H1 (cell line): ENCODE measurements around the gene HS1BP3. TPM values are rescaled to one million over a fixed set of nuclear protein-coding genes. Genes with fewer than 3 reads are reported as not detected.

Experiments
- BRCA1 ChIP-seq: IDR thresholded peaks from 2 replicates; pipeline ENCODE4 v1.6.1; 2012; ENCODE audit warnings: low read depth, low read length, improper control_type of control experiment
- GABPA ChIP-seq: IDR thresholded peaks from 2 replicates; pipeline ENCODE4 v1.6.1; 2011; ENCODE audit warnings: mild to moderate bottlenecking, low read length, moderate library complexity, borderline replicate concordance; ENCODE audit not compliant: insufficient read depth
- KDM5A ChIP-seq: fragments of 200-600 bp; IDR thresholded peaks from 2 replicates; pipeline ENCODE4 v1.7.1; 2012; ENCODE audit warnings: mild to moderate bottlenecking, low read length, inconsistent platforms, mixed read lengths
- PHF8 ChIP-seq: fragments of 200-600 bp; sonication (generic); conservative IDR thresholded peaks from 2 replicates; pipeline ENCODE4 v1.7.1; 2012; ENCODE audit warnings: low read depth, mild to moderate bottlenecking, inconsistent platforms, low read length, moderate library complexity
- USF2 ChIP-seq: IDR thresholded peaks from 2 replicates; pipeline ENCODE4 v1.6.1; 2011; ENCODE audit warnings: low read length, improper control_type of control experiment
- polyA plus RNA-seq, 7 experiments: library from polyadenylated mRNA; depleted of rRNA in 3 of 7; stranded (reverse) in 5 of 7; unstranded in 2 of 7; fragments of >200 nt in 5 of 7; fragments of 200-250 nt in 2 of 7; gene quantifications; 1 replicate in 5 of 7; 2 replicates in 1 of 7; 4 replicates in 1 of 7; pipeline versions ENCODE4 v1.2.1 to v1.2.3, GENCODE V29; 2011 to 2013; ENCODE audit warnings: missing spikeins in 2 of 7, mixed read lengths in 2 of 7
- total RNA-seq: library from RNA; stranded (reverse); fragmentation: NEBNext Ultra II Directional; extraction: Animal tissue kit (Norgen Biotek cat#: 25700); gene quantifications from 2 replicates; pipeline ENCODE4 v1.2.1, GENCODE V29; 2021
- TF ChIP-seq, protein P1 (sequence below): fragments of 300-600 bp; sonication (generic); IDR thresholded peaks from 2 replicates; pipeline ENCODE4 v1.7.1; 2012; ENCODE audit warnings: low read length, moderate library complexity, mild to moderate bottlenecking, inconsistent platforms; ENCODE audit not compliant: insufficient replicate concordance
- TF ChIP-seq, protein P2 (sequence below): IDR thresholded peaks from 2 replicates; pipeline ENCODE4 v1.6.1; 2012; ENCODE audit warnings: inconsistent platforms

HS1BP3 gene
- total and polyA plus RNA-seq, 2 of the 8 experiments (the other 6 are each of a cell fraction or from before 2014, with no cell fraction given), result 11.1 to 11.3 TPM

GRCh38 chr2:20592106-20593071 lies 58.5 kb downstream of the HS1BP3 start (continued):
- TF ChIP-seq, protein P1, sequence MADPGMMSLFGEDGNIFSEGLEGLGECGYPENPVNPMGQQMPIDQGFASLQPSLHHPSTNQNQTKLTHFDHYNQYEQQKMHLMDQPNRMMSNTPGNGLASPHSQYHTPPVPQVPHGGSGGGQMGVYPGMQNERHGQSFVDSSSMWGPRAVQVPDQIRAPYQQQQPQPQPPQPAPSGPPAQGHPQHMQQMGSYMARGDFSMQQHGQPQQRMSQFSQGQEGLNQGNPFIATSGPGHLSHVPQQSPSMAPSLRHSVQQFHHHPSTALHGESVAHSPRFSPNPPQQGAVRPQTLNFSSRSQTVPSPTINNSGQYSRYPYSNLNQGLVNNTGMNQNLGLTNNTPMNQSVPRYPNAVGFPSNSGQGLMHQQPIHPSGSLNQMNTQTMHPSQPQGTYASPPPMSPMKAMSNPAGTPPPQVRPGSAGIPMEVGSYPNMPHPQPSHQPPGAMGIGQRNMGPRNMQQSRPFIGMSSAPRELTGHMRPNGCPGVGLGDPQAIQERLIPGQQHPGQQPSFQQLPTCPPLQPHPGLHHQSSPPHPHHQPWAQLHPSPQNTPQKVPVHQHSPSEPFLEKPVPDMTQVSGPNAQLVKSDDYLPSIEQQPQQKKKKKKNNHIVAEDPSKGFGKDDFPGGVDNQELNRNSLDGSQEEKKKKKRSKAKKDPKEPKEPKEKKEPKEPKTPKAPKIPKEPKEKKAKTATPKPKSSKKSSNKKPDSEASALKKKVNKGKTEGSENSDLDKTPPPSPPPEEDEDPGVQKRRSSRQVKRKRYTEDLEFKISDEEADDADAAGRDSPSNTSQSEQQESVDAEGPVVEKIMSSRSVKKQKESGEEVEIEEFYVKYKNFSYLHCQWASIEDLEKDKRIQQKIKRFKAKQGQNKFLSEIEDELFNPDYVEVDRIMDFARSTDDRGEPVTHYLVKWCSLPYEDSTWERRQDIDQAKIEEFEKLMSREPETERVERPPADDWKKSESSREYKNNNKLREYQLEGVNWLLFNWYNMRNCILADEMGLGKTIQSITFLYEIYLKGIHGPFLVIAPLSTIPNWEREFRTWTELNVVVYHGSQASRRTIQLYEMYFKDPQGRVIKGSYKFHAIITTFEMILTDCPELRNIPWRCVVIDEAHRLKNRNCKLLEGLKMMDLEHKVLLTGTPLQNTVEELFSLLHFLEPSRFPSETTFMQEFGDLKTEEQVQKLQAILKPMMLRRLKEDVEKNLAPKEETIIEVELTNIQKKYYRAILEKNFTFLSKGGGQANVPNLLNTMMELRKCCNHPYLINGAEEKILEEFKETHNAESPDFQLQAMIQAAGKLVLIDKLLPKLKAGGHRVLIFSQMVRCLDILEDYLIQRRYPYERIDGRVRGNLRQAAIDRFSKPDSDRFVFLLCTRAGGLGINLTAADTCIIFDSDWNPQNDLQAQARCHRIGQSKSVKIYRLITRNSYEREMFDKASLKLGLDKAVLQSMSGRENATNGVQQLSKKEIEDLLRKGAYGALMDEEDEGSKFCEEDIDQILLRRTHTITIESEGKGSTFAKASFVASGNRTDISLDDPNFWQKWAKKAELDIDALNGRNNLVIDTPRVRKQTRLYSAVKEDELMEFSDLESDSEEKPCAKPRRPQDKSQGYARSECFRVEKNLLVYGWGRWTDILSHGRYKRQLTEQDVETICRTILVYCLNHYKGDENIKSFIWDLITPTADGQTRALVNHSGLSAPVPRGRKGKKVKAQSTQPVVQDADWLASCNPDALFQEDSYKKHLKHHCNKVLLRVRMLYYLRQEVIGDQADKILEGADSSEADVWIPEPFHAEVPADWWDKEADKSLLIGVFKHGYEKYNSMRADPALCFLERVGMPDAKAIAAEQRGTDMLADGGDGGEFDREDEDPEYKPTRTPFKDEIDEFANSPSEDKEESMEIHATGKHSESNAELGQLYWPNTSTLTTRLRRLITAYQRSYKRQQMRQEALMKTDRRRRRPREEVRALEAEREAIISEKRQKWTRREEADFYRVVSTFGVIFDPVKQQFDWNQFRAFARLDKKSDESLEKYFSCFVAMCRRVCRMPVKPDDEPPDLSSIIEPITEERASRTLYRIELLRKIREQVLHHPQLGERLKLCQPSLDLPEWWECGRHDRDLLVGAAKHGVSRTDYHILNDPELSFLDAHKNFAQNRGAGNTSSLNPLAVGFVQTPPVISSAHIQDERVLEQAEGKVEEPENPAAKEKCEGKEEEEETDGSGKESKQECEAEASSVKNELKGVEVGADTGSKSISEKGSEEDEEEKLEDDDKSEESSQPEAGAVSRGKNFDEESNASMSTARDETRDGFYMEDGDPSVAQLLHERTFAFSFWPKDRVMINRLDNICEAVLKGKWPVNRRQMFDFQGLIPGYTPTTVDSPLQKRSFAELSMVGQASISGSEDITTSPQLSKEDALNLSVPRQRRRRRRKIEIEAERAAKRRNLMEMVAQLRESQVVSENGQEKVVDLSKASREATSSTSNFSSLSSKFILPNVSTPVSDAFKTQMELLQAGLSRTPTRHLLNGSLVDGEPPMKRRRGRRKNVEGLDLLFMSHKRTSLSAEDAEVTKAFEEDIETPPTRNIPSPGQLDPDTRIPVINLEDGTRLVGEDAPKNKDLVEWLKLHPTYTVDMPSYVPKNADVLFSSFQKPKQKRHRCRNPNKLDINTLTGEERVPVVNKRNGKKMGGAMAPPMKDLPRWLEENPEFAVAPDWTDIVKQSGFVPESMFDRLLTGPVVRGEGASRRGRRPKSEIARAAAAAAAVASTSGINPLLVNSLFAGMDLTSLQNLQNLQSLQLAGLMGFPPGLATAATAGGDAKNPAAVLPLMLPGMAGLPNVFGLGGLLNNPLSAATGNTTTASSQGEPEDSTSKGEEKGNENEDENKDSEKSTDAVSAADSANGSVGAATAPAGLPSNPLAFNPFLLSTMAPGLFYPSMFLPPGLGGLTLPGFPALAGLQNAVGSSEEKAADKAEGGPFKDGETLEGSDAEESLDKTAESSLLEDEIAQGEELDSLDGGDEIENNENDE, result no peak
- TF ChIP-seq BRCA1 (no peak), PHF8 (no peak), USF2 (no peak), KDM5A (no peak), GABPA (no peak)
- TF ChIP-seq, protein P2, sequence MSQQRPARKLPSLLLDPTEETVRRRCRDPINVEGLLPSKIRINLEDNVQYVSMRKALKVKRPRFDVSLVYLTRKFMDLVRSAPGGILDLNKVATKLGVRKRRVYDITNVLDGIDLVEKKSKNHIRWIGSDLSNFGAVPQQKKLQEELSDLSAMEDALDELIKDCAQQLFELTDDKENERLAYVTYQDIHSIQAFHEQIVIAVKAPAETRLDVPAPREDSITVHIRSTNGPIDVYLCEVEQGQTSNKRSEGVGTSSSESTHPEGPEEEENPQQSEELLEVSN, result 0 out of 2 replicates have a peak, but pooled peaks have one; percentile 35
